ENCODE results near the gene MAN2A1. TPM values are rescaled to one million over a fixed set of nuclear protein-coding genes. Genes with fewer than 3 reads are reported as not detected.

Gene MAN2A1
- total RNA-seq, 1 donor from 2014 or later, result 9.2 TPM

DNA sequence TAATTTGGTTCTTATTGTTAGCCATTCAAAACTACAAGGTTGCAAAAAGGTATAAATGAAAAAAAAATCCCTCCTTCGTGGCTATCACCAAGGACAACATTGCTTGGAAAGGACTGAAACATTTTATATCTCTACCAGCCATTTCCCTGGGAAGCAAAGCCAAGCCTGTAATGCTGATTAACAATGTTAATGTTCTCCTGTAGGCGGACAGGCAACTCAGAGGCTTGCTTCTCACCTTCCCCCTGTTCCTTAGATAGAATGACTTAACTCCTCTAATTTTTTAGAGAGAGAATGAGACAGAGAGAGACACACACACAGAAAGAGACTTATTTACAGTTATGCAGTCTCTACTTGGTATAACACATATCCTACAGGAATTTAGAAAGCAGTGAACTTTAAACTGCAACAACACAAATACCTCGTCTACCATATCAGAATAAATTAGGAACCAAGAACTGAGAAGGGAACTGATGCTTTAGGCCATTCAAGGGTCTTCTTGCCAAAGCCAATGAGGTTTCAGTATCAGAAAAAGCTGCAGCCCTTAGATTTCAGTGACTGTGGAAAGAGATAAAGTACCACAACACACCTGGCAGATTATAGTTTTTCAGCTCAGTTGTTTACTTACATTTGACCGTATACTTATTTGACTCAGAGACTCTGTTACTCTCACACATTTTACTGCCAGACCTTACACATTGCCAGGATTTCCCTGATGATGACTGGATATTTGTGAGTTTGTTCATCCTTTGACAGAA is 20.9 kb upstream of the MAN2A1 start:
- TF ChIP-seq, protein P1, sequence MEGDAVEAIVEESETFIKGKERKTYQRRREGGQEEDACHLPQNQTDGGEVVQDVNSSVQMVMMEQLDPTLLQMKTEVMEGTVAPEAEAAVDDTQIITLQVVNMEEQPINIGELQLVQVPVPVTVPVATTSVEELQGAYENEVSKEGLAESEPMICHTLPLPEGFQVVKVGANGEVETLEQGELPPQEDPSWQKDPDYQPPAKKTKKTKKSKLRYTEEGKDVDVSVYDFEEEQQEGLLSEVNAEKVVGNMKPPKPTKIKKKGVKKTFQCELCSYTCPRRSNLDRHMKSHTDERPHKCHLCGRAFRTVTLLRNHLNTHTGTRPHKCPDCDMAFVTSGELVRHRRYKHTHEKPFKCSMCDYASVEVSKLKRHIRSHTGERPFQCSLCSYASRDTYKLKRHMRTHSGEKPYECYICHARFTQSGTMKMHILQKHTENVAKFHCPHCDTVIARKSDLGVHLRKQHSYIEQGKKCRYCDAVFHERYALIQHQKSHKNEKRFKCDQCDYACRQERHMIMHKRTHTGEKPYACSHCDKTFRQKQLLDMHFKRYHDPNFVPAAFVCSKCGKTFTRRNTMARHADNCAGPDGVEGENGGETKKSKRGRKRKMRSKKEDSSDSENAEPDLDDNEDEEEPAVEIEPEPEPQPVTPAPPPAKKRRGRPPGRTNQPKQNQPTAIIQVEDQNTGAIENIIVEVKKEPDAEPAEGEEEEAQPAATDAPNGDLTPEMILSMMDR (IDR thresholded peaks at IDR 0.05; ENCODE audit: borderline replicate concordance), result no peak
- Histone ChIP-seq H3K27ac (replicated peaks) (no peak overlapping the region), H3K36me3 (no peaks in the 10 kb centered on the region), H3K4me1 (no peaks in the 10 kb centered on the region), H3K9me3 (replicated peaks) (no peaks in the 10 kb centered on the region), H3K27me3 (ENCODE audit: low read depth) (peaks cover 19% of the 10 kb centered on the region), H3K4me3 (no peak overlapping the region)
- DNase-seq, result no peak
- intact Hi-C loops (cut with micrococcal nuclease), result no loop called here

DNA sequence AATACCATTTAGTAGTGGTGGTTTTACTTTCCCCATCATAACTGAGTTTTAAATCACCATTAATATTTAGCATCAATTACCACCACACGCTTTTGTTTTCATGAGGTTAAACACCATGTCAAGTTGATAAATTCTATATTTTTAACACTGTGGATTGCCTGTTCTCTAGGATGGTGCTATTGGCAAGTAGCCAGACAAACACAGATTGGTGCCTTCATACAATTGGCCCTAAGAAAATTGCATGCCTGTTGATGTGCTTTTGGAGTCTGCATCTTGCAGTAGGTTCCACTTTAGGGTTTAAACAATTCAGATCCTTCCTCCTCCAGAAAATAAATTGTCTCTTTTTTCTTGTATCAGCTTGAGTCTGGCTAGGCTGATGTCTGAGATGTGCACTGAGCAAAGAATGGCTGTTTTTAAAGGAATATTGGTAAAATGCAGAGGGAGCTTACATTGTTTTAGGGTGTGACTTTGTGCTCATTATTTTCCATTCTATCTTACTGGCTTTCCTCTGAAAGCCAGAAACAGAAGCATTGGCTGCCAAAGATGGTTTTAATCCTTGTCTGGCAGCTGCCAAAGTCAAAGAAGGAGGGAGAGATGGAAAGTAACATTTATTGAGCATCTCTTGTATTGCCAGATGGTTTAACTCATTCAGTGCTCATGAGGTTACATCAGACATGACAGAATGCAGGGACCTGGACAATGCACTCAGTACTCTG is 19.6 kb upstream of the MAN2A1 start:
- no peak overlapping the region for H3K27ac ChIP-seq (replicated peaks)
- DNase-seq, result no peak
- H3K9me3 ChIP-seq (replicated peaks), result no peaks in the 10 kb centered on the region
- intact Hi-C loops (cut with micrococcal nuclease), result no loop called here
- H3K27me3 ChIP-seq (ENCODE audit: low read depth), result peaks cover 32% of the 10 kb centered on the region
- H3K4me3 ChIP-seq, result no peak overlapping the region
- H3K4me1 ChIP-seq, result no peaks in the 10 kb centered on the region
- H3K36me3 ChIP-seq, result no peaks in the 10 kb centered on the region
- TF ChIP-seq, protein P1 (IDR thresholded peaks at IDR 0.05; ENCODE audit: borderline replicate concordance), result no peak

DNA sequence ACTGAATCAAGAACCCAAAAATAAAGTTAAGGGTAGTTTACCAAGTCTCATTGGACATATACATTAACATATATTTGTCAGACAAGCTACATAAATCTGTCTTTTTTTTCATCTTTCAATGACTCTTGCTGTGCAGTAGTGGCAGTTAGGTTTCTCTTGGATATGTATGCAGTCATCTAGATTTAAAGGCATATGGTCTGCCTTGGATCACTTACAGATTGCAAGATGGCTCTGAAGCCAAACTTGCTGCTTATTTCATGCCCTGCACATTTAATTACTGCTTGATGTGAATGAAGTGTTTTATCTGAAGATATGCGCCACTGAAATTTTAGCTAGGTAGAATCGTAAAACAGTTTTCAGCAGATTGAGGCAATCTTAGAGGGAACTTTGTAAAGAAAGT is 18.6 kb upstream of the MAN2A1 start:
- DNase-seq, result no peak
- TF ChIP-seq, protein P1 (IDR thresholded peaks at IDR 0.05; ENCODE audit: borderline replicate concordance), result no peak
- Histone ChIP-seq H3K9me3 (replicated peaks) (no peaks in the 10 kb centered on the region), H3K36me3 (no peaks in the 10 kb centered on the region), H3K27ac (replicated peaks) (no peak overlapping the region), H3K27me3 (ENCODE audit: low read depth) (peaks cover 33% of the 10 kb centered on the region), H3K4me3 (no peak overlapping the region), H3K4me1 (no peaks in the 10 kb centered on the region)
- intact Hi-C loops (cut with micrococcal nuclease), result no loop called here

DNA sequence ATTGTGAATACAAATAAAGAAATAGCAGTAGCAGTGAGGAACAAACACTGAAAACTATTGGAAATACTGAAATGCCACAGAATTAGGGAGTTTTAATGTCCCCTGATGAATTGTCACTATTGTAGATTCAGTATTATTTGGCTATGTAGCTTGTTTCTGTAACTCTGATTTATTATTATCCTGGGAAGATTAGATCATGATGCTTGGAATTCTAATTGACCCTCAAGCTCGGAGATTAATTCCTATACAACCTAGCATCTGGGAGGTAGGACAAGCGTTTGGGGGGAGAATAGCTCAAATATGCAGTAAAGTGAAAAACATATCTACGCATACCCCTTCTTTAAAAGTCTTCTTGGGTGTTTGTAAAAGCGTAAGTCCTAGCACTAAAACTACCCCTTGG is 15.1 kb upstream of the MAN2A1 start:
- H3K27ac ChIP-seq (replicated peaks), result no peak overlapping the region
- intact Hi-C loops (cut with micrococcal nuclease), result no loop called here
- TF ChIP-seq, protein P1 (IDR thresholded peaks at IDR 0.05; ENCODE audit: borderline replicate concordance), result no peak
- H3K4me1 ChIP-seq, result no peaks in the 10 kb centered on the region
- no peak for DNase-seq
- no peak overlapping the region for H3K4me3 ChIP-seq
- H3K27me3 ChIP-seq (ENCODE audit: low read depth), result peaks cover 33% of the 10 kb centered on the region
- no peaks in the 10 kb centered on the region for H3K36me3 ChIP-seq
- no peaks in the 10 kb centered on the region for H3K9me3 ChIP-seq (replicated peaks)

DNA sequence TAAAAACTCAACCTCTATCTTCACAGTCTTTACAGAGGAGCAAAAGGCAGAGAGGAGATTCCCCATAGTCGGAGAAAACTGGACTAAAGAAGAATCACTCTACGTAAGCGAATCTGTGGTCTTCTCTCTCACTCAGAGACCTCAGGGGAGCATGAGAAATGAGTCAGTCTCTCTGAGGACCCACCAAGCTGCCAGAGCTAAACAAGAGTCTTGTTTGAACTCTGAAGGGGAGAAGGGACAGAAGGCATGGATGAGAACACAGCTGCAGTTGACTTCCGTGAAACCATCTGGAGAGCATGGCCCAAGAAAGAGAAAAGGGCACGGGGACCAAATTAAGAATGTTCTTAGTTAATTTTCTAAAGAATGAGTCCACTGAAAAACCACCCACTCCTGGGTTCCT is 12.8 kb upstream of the MAN2A1 start:
- H3K36me3 ChIP-seq, result no peaks in the 10 kb centered on the region
- no peak overlapping the region for H3K4me3 ChIP-seq
- DNase-seq, result no peak
- no peaks in the 10 kb centered on the region for H3K4me1 ChIP-seq
- intact Hi-C loops (cut with micrococcal nuclease), result no loop called here
- TF ChIP-seq, protein P1 (IDR thresholded peaks at IDR 0.05; ENCODE audit: borderline replicate concordance), result no peak
- H3K9me3 ChIP-seq (replicated peaks), result no peaks in the 10 kb centered on the region
- peaks cover 29% of the 10 kb centered on the region for H3K27me3 ChIP-seq (ENCODE audit: low read depth)
- no peak overlapping the region for H3K27ac ChIP-seq (replicated peaks)

Data from left ventricle myocardium inferior (tissue), 1 donor.